ENCODE measurements around the gene HS6ST2.

DNA sequence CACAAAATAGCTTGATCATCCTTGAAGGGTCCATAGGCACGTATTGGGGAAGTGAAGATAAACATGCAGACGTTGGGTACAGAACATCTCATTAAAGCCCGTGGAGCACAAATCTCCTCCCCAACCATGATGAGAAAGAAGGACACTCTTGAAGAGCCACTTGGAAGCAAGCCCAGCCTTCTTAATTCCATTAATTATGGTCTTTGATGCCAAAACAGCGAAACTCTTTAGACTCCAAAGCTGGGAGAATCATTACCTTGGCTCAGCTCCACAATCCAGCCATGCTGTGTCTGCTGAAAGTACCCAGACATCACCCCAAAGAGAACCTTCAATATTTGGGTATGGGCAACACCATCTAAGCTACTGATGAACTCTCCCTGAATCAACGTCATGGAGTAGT, 300.6 kb downstream of the HS6ST2 start:
- no peak for TF ChIP-seq EZH2 (IDR thresholded peaks at IDR 0.05; ENCODE audit: borderline replicate concordance, low read length)
- TF ChIP-seq, protein P1, sequence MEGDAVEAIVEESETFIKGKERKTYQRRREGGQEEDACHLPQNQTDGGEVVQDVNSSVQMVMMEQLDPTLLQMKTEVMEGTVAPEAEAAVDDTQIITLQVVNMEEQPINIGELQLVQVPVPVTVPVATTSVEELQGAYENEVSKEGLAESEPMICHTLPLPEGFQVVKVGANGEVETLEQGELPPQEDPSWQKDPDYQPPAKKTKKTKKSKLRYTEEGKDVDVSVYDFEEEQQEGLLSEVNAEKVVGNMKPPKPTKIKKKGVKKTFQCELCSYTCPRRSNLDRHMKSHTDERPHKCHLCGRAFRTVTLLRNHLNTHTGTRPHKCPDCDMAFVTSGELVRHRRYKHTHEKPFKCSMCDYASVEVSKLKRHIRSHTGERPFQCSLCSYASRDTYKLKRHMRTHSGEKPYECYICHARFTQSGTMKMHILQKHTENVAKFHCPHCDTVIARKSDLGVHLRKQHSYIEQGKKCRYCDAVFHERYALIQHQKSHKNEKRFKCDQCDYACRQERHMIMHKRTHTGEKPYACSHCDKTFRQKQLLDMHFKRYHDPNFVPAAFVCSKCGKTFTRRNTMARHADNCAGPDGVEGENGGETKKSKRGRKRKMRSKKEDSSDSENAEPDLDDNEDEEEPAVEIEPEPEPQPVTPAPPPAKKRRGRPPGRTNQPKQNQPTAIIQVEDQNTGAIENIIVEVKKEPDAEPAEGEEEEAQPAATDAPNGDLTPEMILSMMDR (IDR thresholded peaks at IDR 0.05; ENCODE audit: low read length) = no peak
